Stimulated activated CD4-positive, alpha-beta T cell treated with anti-CD3 and anti-CD28 coated beads, Interleukin-1b, Interleukin-23, amount 100 ng/mL, for 48 hours (primary cell): ENCODE measurements around the gene ST3GAL3.

Experiments used
- DNase-seq: peaks from one replicate; pipeline ENCODE4 v3.0.0-alpha.2; 2020

Gene ST3GAL3

DNA sequence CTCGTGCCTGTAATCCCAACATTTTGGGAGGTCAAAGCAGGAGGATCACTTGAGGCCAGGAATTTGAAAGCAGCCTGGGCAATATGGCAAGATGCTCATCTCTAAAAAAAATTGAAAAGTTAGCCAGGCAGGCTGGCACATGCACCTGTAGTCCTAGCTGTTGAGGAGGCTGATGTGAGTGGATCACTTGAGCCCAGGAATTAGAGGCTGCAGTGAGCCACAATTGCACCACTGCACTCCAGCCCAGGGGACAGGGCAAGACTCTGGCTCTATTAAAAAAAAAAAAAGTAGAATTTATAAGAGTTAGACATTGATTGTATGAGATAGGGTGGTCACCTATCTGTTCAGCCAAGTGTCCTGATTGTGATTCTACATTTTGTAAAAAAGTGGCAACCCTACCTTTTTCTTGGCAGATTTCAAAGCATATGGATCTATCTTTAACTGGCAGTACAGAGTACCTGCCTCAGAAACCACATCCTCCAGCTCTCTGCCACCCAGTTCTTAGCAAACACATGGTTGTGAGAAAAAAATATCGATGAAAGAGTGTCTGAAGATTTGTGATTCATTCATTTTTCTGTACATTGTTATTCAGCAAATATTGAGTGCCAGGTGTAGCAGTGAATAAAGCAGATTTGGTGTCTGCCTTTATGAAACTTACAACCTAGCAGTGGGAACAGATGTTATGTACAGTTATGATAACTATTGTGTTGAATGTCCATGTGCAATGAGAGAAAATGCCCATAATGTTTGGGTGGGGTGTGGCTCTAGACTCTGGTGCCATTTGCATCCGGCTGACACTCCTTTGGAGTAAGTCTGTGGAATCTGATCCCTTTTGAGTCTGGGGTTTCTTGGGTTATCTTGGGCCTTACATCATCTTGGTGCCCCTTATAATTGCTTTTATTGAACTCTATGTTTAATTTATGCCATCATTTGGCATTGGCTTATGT, 82.5 kb downstream of the ST3GAL3 start:
- DNase-seq = no peak

DNA sequence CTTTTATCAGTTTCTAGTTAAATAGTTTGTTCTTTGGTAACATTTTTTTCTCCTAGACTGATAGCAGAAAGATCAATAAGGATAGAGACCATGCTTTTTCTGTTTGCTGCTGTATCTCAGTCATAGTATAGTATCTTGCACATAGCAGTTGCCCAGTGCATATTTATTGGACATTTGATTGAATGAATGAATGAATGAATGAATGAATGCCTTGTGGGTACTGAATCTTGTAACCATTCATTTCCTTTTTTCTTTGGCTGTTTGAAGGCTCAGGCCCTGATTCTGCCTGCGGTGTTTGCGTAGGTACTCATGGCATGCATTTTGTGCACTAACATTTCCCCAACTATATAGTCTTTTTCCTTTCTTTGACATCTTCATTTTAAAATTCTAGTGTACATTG, 83.9 kb downstream of the ST3GAL3 start:
- no peak for DNase-seq

DNA sequence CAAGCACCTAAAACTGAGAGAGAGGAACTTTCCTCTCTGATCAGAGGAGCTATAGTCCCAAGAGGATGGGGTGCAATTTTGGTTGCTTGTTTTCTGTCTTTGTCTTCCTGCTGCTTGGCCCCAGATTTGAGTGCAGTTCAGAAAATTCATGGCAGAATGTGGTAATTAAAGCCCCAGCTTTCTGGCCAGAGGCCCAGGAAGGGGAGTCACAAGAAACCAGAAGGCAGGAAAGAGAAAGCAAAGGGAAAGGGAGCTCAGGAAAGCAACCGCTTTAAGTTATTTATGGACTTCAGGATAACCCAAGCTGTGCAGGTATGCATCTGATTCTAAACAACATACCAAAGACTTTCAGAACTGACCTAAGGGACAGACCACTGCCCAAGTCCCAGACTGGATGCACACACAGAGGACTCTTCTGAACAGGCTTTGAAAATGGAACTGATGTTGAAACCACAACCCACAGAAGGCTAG, 88.8 kb downstream of the ST3GAL3 start:
- no peak for DNase-seq

DNA sequence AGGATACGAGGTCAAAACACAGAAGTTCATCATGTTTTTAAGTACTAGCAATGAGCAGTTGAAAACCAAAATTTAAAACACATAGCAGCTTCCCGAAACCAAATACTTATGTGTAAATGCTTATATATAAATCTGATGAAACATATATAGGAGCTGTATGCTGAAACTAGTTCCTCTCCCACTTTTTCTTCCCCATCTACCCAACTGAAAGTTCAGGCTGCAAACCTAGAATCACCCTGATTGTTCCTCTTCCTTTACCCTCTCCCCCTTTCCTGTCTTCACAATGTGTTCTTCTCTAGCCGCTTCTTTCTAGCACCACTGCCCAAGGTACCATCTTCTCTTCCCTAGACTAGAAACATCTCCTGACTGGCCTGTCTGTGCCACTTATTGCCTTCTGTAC, 90.6 kb downstream of the ST3GAL3 start:
- no peak for DNase-seq

DNA sequence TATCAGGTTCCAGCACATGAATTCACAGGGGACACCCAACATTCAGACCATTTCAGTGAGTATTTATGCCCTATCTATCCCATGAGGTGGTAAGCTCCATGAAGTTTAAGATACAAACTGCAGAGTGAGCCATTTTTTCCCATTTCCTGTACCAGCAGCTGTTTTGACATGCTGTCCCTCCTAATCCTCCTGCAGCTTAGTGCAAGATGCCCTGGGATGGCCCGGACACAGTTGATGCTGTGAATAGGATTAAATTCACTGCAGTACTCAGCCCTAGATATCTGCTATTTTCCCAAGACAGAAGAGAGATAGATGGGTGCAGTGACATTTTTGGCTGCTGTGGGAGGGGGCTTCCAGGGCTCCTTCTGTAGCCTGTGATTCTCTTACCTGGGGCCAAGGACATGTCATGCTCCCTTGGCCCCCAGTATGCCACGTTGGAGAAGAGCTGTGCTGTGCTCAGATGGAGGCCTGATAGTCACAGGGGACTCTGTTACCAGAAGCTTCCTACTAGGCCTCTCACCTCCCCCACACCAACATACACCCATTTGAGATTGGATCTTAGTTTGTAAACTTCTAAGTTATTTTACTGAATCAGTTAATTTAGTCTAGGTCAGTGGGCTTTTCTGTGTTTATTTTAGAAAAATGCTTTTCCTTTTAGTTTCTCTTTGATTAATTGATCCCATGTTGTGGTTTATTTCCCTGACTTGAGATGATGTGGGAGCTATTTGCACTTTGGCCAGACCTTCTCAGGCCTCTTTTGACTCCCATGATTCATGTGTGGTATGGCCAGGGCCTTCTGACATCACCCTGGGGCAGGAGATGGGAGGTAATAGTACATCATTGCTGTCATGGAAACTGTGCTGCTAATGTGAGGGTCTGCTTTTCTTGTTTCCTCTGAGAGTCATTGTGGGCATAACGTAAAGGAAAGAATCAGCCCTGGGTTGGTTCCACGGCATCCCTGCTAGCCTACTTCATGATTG, 92.6 kb downstream of the ST3GAL3 start:
- DNase-seq = no peak

DNA sequence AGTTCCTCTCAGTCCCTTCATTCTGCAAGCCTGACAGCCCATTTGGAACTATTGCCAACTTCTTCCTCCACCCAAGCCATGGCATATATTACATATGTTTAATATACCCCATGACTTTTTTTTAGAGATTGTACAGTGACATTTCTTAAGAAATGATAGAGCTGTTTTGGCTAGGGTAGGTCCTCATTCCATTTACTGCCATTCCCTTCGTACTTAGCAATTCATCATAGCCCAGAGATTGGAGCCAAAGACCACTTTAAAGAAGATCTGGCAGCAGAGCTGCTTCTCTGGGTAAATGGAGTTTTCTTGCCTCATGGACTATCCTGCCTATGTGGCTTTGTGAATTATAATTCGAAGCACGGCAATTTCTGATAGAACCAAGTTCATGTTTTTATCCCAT, 93.4 kb downstream of the ST3GAL3 start:
- DNase-seq = no peak

DNA sequence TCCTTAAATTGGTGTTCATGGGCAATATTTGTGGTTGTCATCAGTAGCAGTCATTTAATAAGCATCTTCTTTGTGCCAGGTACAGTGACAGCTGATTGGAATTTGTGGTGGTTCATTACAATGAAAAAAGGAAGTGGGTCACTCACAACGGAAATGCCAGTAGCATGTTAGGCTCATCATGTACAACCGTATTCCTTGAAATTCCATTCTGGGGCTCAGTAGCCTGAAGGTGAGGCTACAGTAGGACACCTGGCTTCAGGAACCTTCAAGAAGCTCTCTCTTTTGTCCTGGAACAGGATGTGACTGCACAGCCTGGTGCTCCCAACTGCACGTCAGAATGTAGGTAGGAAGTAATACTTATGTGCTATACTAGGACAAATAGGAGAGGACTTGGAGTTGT, 93.9 kb downstream of the ST3GAL3 start:
- no peak for DNase-seq

DNA sequence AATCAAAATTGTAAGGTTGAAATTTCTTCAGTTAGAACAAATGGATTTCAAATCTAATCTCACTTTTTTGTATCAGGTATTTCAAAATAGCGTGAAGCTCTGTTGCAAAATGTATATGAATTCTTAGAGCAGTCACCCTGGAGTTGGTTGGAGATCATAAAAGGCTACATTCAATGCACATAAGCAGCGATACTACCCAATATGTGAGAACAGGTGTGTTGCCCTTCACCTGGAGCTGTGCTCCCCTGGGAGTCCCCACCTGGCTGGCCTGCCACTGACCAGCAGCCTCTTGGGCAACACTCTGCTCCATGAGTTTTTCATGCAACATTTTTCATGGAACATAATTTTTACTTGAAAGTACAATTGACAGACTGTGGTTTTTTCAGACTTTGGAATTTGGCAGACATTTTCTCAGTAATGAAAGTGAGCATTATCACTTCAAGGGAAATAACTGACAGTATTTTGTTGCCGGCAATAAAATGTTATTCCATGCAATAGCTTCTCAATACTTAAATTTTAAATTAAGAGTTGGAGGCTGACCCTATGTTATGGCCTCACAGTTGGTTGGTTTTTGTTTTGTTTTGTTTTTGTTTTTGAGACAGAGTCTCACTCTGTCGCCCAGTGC, 95.1 kb downstream of the ST3GAL3 start:
- no peak for DNase-seq

DNA sequence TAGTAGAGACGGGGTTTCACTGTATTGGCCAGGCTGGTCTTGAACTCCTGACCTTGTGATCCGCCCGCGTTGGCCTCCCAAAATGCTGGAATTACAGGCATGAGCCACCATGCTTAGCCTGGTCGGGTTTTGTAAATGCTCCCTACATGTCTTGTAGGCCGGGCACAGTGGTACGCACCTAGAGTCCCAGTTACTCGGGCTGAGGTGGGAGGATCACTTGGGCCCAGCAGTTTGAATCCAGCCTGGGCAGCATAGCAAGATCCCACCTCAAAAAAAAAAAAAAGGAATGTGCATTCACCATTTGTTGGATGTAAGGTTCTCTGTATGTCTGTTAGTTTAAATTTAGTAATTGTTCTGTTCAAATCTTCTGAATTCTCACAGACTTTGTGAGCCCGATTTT, 95.8 kb downstream of the ST3GAL3 start:
- DNase-seq = no peak

DNA sequence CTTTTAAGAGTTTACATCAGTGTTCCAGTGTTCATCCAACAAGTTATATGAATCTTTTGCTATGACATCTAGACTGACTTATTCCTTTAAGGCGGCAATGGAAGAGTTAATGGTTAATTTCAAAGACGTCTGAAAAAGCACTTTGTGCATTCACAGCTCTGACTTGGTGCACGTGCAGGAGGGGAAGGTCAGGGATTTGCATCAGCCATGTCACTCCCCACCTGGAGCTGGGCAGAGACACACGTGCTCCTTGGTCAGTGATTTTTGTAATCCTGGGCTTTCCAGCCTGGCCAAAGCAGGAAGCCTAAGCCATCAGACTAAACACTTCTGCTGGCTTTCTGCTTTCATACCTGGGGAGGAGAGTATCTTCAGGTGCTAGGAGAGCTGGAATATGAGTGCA, 96.3 kb downstream of the ST3GAL3 start:
- DNase-seq = no peak

DNA sequence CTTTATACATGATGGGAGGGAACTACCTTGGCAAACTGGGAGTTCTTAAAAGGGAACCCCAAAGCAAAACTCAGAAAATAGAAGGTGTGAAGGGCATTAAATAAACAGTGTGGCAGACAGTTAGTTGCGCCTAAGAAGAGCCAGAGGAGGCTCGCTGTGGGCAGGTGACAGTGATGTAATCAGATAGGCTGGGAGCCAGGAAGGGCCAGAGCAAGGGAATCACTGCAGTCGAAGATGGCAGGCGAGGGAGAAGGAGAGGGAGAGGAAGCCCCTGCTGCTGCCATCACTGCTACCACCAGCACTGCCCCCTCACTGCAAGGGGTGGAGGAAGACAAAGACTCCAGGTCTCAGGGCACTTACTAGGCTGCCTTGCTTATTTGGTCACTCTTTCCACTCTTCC, 97.2 kb downstream of the ST3GAL3 start:
- no peak for DNase-seq

DNA sequence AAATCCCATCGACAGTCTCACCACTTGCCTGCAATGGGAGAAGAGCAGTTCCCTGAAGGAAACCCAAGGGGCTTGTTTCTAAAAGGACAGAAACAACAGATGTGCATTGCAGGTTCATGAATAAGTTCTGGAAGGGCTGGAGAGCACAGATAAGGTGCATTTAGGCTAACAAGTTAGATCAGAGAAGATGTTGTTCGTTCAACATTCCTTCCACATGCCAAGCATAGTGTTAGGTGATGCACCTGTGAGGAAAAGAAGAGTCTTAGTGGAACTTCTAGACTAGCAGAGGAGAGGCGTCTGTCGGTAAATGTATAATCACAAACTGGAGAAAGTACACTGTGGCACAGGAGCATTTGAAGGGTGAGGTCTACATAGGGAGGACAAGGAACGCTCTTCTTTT, 98.0 kb downstream of the ST3GAL3 start:
- no peak for DNase-seq

DNA sequence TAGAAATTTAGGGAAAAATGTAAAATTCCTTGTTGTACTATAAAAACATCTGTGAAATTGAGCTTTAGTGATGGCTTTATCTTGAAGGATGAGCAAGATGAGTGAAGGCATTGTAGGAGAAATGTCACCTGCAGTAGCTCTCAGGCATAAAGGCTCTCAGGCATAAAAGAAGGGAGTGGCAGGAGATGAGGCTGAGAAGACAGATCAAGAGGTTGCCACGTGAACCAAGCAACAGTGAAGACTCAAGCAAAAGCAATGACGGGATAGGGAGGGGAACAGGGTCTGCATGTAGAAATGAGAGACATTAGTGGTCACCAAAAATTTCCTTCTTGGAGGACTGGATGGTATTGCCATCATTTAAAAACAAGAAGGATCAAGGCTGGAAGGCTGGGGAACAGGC, 98.8 kb downstream of the ST3GAL3 start:
- no peak for DNase-seq

DNA sequence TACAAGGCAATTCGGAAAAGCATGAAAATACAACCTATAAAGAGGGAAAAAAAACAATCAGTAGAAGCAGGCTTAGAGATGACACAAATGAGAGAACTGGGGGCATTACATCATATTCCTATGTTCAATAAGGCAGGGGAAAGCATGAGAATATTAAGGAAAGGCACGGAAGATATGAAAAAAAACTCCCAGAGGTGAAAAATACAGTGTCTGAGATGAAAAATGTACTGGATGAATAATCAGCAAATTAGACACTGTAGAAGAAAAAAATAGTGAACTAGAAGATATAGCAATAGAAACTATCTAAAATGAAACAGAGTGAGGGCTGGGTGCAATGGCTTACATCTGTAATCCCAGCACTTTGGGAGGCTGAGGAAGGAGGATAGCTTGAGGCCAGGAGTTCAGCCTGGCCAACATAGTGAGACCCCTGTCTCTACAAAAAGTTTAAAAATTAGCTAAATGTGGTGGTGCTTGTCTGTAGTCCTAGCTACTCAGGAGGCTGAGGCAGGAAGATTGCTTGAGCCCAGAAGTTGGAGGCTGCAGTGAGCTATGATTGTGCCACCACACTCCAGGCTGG, 101.8 kb downstream of the ST3GAL3 start:
- DNase-seq = no peak

DNA sequence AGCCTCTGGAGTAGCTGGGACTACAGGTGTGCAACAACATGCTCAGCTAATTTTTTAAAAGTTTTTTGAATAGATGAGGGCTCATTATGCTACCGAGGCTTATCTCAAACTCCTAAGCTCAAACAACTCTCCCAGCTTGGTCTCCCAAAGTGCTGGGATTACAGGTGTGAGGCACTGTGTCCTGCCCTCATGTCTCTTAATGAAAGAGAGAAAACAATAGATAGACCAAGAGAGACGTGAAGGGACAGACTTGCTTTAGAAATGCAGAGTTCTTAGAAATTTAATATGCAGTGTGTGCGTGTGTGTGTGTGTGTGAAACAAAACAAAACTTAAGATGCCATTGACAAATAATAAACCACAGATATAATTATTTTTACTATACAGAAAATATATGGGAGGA, 105.2 kb downstream of the ST3GAL3 start:
- no peak for DNase-seq

DNA sequence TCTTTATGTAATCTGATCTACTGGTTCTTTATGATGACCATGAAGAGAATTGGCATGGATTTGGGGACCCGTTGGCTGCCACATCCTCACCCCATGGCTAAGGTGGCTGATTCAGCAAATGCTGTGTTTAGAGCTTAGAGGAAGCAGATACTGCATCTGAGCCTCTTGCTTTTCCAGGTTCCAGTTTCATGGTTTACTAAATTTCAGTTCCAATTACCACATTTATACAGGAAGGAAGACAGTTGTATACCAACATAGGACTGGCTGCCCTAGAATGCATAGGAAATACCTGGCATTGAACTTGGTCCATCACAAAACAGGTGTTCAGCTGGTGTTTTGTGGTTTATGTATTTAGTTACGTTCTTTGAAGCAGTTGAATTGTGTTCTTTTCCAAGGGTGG, 107.1 kb downstream of the ST3GAL3 start:
- DNase-seq = no peak

DNA sequence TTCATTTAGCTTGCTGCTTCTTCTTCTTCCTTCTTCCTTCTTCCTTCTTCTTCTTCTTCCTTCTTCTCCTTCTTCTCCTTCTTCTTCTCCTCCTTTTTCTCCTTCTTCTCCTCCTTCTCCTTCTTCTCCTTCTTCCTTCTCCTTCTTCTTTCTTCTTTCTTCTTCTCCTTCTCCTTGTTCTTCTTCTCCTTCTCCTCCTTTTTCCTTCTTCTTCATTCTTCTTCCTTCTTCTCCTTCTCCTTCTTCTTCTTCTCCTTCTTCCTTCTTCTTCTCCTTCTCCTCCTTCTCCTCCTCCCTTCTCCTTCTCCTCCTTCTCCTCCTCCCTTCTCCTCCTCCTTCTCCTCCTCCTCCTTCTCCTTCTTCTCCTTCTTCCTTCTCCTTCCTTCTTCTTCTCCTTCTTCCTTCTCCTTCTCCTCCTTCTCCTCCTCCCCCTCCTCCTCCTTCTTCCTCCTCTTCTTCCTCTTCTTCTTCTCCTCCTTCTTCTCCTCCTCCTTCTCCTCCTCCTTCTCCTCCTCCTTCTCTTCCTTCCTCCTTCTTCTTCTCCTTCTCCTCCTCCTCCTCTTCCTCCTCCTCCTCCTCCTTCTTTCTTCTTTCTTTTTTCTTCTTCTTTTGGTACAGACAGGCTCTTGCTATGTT, 110.1 kb downstream of the ST3GAL3 start:
- no peak for DNase-seq

DNA sequence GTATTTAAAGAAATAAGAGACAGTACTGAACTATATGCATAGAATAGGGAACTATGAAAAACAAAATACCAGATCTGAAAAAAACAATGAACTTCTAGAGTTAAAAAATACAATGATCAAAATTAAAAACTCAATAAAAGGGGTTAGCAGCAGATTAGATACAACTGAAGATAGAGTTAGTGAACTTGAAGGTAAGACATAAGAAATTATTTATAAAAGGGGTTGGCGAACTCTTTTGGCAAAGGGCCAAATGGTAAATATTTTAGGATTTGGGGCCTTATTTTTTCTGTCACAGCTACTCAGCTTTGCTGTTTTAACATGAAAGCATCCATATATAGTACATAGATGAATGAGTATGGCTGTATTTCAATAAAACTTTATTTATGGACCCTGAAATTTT, 111.4 kb downstream of the ST3GAL3 start:
- DNase-seq = no peak

DNA sequence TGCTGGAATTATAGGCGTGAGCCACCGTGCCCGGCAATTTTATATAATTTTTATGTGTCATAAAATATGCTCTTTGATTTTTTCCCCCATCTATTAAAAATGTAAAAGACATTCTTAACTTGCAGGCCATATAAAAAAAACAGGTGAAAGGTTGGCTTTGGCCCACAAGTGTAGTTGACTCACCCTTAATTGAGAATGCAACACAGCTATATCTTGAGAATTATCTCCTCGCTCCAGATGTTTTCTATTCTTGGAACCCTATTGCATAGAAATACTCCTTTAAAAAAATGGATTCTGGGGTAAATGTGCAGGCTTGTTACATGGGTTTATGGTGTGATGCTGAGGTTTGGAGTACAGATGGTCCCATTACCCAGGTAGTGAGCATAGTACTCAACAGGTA, 112.0 kb downstream of the ST3GAL3 start:
- DNase-seq = no peak

DNA sequence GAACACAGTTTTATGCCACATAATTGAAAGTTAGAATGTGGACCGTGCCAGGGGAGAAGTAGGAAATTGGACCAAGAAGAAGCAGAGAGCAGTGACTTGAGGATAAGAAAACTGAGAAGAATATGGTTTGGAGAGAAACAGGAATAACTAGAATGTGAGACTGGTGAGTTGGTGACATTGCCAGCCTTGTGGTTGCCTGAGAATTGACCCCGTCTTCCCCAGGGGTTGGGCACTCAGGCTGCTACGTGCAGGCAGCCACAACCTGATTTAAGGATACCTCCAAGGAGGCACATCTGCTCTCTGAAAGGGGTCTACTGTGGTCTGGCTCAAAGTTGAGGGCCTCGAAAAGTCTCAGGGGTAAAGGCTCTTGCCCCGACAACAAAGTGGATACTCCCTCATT, 114.1 kb downstream of the ST3GAL3 start:
- DNase-seq = no peak

DNA sequence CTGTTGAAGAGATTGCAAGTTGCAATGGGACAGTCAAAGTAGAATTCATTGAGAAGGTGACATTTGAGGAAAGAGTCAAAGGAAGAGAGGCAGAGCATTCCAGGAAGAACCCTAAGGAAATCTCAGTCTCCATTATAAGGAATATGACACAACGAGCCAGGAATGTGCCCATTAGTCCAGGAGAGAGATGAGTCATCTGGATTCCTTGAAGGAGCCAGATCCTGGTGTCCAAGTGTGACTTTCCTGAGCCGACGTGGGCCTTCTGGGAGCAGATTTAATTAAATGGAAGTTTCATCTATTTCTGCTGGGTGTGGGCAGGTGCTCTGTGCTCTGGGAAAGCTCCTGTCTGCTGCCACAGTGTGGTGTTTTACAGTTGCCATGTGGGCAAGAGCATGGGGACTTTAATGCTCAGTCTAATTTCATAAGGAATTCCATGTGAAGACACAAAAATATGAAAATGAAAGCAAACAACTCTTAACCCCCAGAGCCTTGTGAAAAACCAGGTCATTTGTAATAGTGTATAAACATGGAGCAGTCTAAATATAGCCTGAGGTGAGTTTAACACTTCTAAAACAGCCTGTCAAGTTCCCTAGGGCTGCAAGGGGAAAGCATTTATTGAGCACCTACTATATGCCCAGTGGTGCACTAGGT, 114.8 kb downstream of the ST3GAL3 start:
- no peak for DNase-seq

DNA sequence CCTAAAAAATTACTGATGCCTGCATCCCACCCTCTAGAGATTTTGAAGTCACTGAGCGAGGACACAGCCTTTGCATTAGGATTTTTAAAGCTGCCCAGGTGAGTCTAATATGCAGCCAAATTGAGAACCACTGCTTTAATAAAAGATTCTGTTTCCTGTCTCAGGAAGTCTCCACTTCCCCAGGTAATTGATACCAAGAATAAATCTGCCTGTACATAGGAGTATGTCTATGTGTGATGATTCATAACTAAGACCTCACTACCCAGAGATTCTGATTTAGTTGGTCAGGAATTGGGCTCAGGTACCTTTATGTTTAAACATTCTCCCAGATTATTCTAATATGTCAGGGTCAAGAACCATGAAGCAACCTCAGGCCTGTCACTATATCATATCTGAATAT, 117.5 kb downstream of the ST3GAL3 start:
- DNase-seq = no peak
